SK-N-MC (cell line): Measurements from ENCODE around the gene VOPP1.

Experiments
- DNase-seq: peaks from one replicate; pipeline ENCODE4 v3.0.0-alpha.2; 2011; ENCODE audit warnings: low read depth, low spot score
- H3K27ac ChIP-seq: fragments of 200-600 bp; sonication (generic); 2 replicates; pipeline ENCODE4 v1.5.1; 2016; ENCODE audit warnings: mixed run types
- H3K36me3 ChIP-seq: fragments of 200-600 bp; sonication (generic); 2 replicates; pipeline ENCODE4 v1.6.1; 2017; ENCODE audit warnings: antibody characterized with exemption, low read length, mixed read lengths; ENCODE audit not compliant: insufficient read depth
- H3K4me3 ChIP-seq: fragments of 200-600 bp; sonication (generic); 2 replicates; pipeline ENCODE4 v1.5.1; 2016
- H3K9ac ChIP-seq: fragments of 200-600 bp; sonication (generic); 2 replicates; pipeline ENCODE4 v1.8.0; 2017; ENCODE audit warnings: mixed run types, mixed read lengths; ENCODE audit not compliant: insufficient read length
- H3K9me3 ChIP-seq: fragments of 200-600 bp; sonication (generic); 2 replicates; pipeline ENCODE4 v1.6.1; 2017; ENCODE audit warnings: low read depth, mild to moderate bottlenecking, antibody characterized with exemption, low read length, moderate library complexity, mixed read lengths
- EZH2 ChIP-seq: fragments of 200-600 bp; sonication (generic); IDR thresholded peaks from one replicate; pipeline ENCODE4 v1.6.1; 2017; ENCODE audit warnings: antibody characterized with exemption
- FOXP2 ChIP-seq: optimal IDR thresholded peaks from 2 replicates; pipeline ENCODE3; 2011; ENCODE audit warnings: mild to moderate bottlenecking, moderate library complexity; ENCODE audit not compliant: insufficient read depth; ENCODE audit errors: extremely low read length, control extremely low read depth
- POLR2AphosphoS5 ChIP-seq: IDR thresholded peaks from 2 replicates; pipeline ENCODE4 v1.6.1; 2012; ENCODE audit warnings: mild to moderate bottlenecking, low read depth, low read length, borderline replicate concordance

VOPP1 gene

GRCh38 chr7:55550841-55551537 is 21.3 kb downstream of the VOPP1 start:
- Histone ChIP-seq H3K27ac (no peak overlapping the region), H3K4me3 (no peak overlapping the region), H3K9ac (no peak overlapping the region), H3K9me3 (no peaks in the 10 kb centered on the region), H3K36me3 (no peaks in the 10 kb centered on the region)
- DNase-seq: no peak
- TF ChIP-seq EZH2: no peak
- no peak for TF ChIP-seq POLR2AphosphoS5
- TF ChIP-seq FOXP2: no peak

DNA sequence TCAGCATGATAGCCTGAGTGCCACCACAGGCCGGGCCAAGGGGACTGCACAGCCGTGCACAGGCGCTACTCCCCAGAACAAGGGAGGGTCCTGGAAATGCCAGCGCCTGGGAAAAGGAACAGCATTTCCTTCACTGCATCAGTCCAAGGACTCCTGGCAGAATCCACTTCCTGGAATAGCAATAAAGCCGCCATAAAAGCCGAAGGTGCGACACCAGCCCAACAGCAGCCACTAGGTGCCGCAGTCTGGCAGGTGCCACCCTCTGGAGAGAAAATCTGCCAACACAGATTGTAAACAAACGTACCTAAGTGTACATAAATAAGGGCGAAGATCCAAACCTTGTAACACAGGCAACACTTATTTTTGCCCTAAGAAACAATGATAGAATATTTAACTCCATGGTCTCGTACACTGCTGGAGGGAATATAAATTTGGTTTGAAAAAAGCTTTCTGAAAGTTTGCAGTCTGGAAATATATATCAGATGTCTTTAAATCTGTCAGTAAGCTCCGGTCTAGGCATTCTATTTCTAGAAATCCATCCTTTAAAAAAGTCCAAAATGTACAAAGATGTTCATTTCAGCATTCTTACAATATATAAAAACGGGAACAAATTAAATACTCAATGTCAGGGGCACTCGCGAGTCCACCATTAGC is 22.2 kb downstream of the VOPP1 start:
- DNase-seq: no peak
- Histone ChIP-seq H3K27ac (no peak overlapping the region), H3K36me3 (no peaks in the 10 kb centered on the region), H3K4me3 (no peak overlapping the region), H3K9ac (no peak overlapping the region), H3K9me3 (no peaks in the 10 kb centered on the region)
- TF ChIP-seq POLR2AphosphoS5: no peak
- TF ChIP-seq FOXP2: no peak
- TF ChIP-seq EZH2: no peak

DNA sequence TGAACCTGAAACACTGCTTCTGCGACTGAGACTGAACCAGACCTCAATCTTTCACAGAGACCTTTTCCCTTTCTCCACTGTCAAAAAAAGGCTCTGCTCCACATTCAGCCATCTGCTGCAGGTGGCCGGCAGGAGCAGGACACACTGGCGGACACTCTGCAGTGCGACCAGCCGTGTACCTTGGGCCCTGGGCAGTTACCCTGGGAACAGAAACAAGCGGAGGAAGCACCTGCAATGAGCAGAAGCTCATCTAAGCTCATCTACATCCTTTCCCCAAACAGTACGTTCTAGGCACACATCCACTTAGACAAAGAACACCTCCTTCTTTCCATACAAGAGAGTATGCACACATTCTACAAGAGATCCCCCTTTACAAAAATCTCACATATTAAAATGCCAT is 22.8 kb downstream of the VOPP1 start:
- H3K9me3 ChIP-seq: no peaks in the 10 kb centered on the region
- no peak overlapping the region for H3K27ac ChIP-seq
- TF ChIP-seq POLR2AphosphoS5 (no peak), EZH2 (no peak), FOXP2 (no peak)
- H3K36me3 ChIP-seq: no peaks in the 10 kb centered on the region
- no peak for DNase-seq
- no peak overlapping the region for H3K9ac ChIP-seq
- no peak overlapping the region for H3K4me3 ChIP-seq

DNA sequence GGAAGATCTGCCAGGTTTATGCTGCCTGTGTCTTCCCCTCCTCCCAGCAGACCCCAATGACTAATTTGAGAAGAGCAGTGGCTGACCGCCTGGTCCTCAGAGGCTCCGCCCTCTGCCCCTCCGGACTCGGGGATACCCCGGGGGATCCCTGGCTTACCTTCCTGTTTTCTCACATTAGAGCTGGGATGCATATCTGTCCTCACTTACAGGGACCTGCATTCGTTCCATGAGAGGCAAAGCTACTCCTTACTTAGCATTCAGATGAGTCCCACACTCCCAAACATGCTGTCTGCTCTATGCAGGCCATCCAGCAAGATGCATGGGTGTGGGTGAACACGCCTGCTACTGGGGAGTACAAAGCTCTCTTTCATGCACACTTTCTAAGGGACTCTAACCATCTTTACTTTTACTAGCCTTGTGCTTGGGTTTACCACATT is 24.0 kb downstream of the VOPP1 start:
- no peak for DNase-seq

GRCh38 chr7:55546814-55547213 is 25.5 kb downstream of the VOPP1 start:
- Histone ChIP-seq H3K9ac (no peak overlapping the region), H3K27ac (no peak overlapping the region), H3K9me3 (no peaks in the 10 kb centered on the region), H3K36me3 (0 out of 2 replicates have a peak, but pooled peaks cover 3% of the 10 kb centered on the region), H3K4me3 (no peak overlapping the region)
- no peak for TF ChIP-seq POLR2AphosphoS5
- TF ChIP-seq FOXP2: no peak
- TF ChIP-seq EZH2: no peak
- no peak for DNase-seq

More for the DNA sequence above, 24.0 kb downstream of the VOPP1 start:
- no peak overlapping the region for H3K9ac ChIP-seq
- TF ChIP-seq EZH2 (no peak), POLR2AphosphoS5 (no peak), FOXP2 (no peak)
- H3K27ac ChIP-seq: no peak overlapping the region
- H3K36me3 ChIP-seq: 0 out of 2 replicates have a peak, but pooled peaks cover under 1% of the 10 kb centered on the region
- H3K9me3 ChIP-seq: no peaks in the 10 kb centered on the region
- no peak overlapping the region for H3K4me3 ChIP-seq

GRCh38 chr7:55545496-55545895 is 26.8 kb downstream of the VOPP1 start:
- 0 out of 2 replicates have a peak, but pooled peaks cover 3% of the 10 kb centered on the region for H3K36me3 ChIP-seq
- H3K4me3 ChIP-seq: no peak overlapping the region
- no peaks in the 10 kb centered on the region for H3K9me3 ChIP-seq
- no peak for DNase-seq
- no peak for TF ChIP-seq FOXP2
- no peak for TF ChIP-seq EZH2
- TF ChIP-seq POLR2AphosphoS5: no peak
- no peak overlapping the region for H3K27ac ChIP-seq
- no peak overlapping the region for H3K9ac ChIP-seq

DNA sequence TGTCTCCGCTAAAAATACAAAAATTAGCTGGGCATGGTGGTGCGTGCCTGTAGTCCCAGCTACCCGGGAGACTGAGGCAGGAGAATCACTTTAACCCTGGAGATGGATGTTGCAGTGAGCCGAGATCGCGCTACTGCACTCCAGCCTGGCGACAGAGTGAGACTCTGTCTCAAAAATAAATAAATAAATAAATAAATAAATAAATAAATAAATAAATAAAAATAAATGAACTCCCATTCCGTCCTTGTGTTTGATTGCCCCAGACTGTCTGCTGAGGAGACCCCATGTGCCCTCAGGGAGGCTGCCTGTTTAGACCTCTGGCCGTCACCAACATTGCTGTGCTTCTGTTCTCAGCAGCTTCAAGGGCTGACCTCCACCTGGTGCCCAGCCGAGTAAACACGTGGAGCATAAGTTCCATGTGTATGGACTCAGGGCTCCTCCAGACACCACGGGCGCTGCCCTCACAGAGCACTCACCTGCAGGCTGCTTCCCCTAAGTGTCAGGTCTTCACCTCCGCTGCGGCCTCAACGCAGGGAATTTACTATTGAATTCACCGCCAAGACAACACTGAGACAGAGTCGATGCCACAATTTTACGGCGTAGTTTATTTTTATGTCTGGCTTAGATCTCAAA is 32.0 kb downstream of the VOPP1 start:
- Histone ChIP-seq H3K36me3 (0 out of 2 replicates have a peak, but pooled peaks cover 3% of the 10 kb centered on the region), H3K9me3 (no peaks in the 10 kb centered on the region), H3K27ac (no peak overlapping the region), H3K9ac (no peak overlapping the region), H3K4me3 (no peak overlapping the region)
- TF ChIP-seq POLR2AphosphoS5: no peak
- TF ChIP-seq EZH2: no peak
- no peak for TF ChIP-seq FOXP2
- no peak for DNase-seq

DNA sequence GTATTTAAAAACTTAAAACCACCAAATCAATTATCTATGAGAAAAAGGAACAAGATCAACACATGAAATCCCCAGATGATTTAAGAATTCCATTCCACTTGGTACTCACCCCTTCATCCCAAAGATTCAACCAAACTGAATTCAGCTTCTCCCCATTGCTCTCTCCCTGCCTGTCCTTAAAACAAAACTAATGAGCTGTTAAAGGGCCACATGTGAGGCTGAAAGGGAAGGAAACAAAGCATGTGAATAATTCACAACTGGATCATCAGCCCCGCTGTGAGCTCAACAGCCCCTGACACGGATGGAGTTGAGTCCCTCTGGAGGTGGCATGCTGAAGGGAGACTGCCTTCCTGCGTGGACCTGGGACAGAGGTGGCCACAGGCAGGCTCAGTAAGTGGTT is 32.9 kb downstream of the VOPP1 start:
- Histone ChIP-seq H3K9ac (no peak overlapping the region), H3K9me3 (no peaks in the 10 kb centered on the region), H3K27ac (no peak overlapping the region), H3K4me3 (no peak overlapping the region), H3K36me3 (0 out of 2 replicates have a peak, but pooled peaks cover 3% of the 10 kb centered on the region)
- TF ChIP-seq FOXP2 (no peak), EZH2 (no peak), POLR2AphosphoS5 (no peak)
- no peak for DNase-seq

DNA sequence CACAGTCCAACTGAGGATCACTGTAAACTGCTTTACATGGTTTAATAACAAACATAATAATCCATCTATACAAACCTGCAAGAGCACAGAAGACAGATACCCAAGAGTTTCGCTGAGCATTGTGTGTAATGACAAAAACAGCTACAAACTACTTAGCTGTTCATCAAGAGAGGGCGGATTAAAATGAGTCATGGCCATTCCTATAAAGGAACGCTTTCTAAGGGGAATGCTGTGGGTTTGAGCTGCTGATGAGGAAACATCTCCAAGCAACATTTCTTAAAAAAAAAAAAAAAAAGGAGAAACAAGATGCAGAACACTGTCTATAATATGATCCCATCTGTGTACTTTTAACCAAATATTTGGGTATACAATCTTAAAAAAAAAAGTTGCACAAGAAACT is 33.8 kb downstream of the VOPP1 start:
- no peak overlapping the region for H3K9ac ChIP-seq
- no peak overlapping the region for H3K4me3 ChIP-seq
- H3K36me3 ChIP-seq: 0 out of 2 replicates have a peak, but pooled peaks cover 3% of the 10 kb centered on the region
- TF ChIP-seq EZH2: no peak
- TF ChIP-seq FOXP2: no peak
- TF ChIP-seq POLR2AphosphoS5: no peak
- H3K9me3 ChIP-seq: no peaks in the 10 kb centered on the region
- DNase-seq: no peak
- H3K27ac ChIP-seq: no peak overlapping the region
